Motor neuron (in vitro differentiated cells): Measurements from ENCODE around the gene DBNDD2. TPM values are rescaled to one million over a fixed set of nuclear protein-coding genes. Genes with fewer than 3 reads are reported as not detected.

ENCODE experiments used
- ATAC-seq, 8 experiments: fragments of 200-7000 bp; cut with Tn5 transposase; replicated peaks in 6 of 8; 2 replicates each; pipeline ENCODE4 v1.8.0; 2021; ENCODE audit warnings: mild to moderate bottlenecking in 8 of 8, moderate library complexity in 8 of 8
- H3K27ac ChIP-seq, 2 donors: fragments of 250-450 bp; sonication (Bioruptor Pico); 2 replicates each; pipeline ENCODE4 v1.9.0; 2021; ENCODE audit warnings: antibody characterized with exemption in 2 of 2, mild to moderate bottlenecking in 2 of 2, moderate library complexity in 1 of 2
- H3K4me1 ChIP-seq, 2 donors: fragments of 250-450 bp; sonication (Bioruptor Pico); replicated peaks in 1 of 2; 2 replicates each; pipeline ENCODE4 v1.6.1; 2021; ENCODE audit warnings: antibody characterized with exemption in 2 of 2, mild to moderate bottlenecking in 2 of 2, moderate library complexity in 1 of 2
- H3K4me3 ChIP-seq, 5 donors: fragments of 250-450 bp; sonication (Bioruptor Pico); 2 replicates each; pipeline ENCODE4 v1.9.0; 2021; ENCODE audit warnings: antibody characterized with exemption in 5 of 5, mild to moderate bottlenecking in 5 of 5, moderate library complexity in 4 of 5
- WGBS, 10 experiments: fragments of 450-650 bp; shearing (Covaris generic); methylation state at CpG; one replicate each; pipeline ENCODE4 v1.0.0; 2022; 5-methylcytosine and 5-hydroxymethylcytosine counted together
- in situ Hi-C, 9 experiments: fragments of 400-800 bp; cut with MboI; loops; one replicate each; pipeline ENCODE4 v1.15.0; 2021; ENCODE audit warnings: low sequenced_read_pairs in 9 of 9, low pct_unique_long_range_greater_than_20kb in 2 of 9; ENCODE audit not compliant: unreplicated experiment in 9 of 9
- total RNA-seq, 8 experiments: library from RNA; unstranded; fragments of 300-600 nt; gene quantifications; 2 replicates each; pipeline versions ENCODE4 v1.2.3 to v1.2.4, GENCODE V29; 2022

DBNDD2 gene, protein sequence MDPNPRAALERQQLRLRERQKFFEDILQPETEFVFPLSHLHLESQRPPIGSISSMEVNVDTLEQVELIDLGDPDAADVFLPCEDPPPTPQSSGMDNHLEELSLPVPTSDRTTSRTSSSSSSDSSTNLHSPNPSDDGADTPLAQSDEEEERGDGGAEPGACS
- 10 to 100 TPM in 5 of 8 experiments, 1 to 10 TPM in 3; 4.8 to 35.4 (median 11.8) TPM for total RNA-seq

GRCh38 chr20:45407783-45408645, at the start of gene DBNDD2:
DBNDD2 (plus strand) TSS chr20:45408289; CDS start chr20:45408468, 179 bp downstream.
- H3K4me1 ChIP-seq, result peaks cover 6 to 8% of the 10 kb centered on the region in 2 donors
- H3K27ac ChIP-seq, result no peak within 1 kb of the TSS
- in situ Hi-C loops, result no loop called here
- ATAC-seq, result no peak
- WGBS, 10 experiments, result 83 to 100% (median 98%) methylated on average over 1 to 14 of the region's 21 CpGs; no CpG with 5 or more reads in 3 of the 10 experiments
- peak within 1 kb of the TSS; percentile 45 to 62 (median 49) for H3K4me3 ChIP-seq

- H3K4me3 ChIP-seq, result no peak overlapping the region
- peaks cover 0 to under 1% of the 10 kb centered on the region in 2 donors for H3K4me1 ChIP-seq
- ATAC-seq, result no peak
- no peak overlapping the region for H3K27ac ChIP-seq
- in situ Hi-C loops, result loop anchor here in 1 of 9 experiments (25.0 kb wide), 1 partner anchor 403 kb away; no protein-coding TSS in a partner anchor
- 80 to 100% (median 86%) methylated on average over 2 to 7 of the region's 7 CpGs; no CpG with 5 or more reads in 4 of the 10 experiments for WGBS, 10 experiments
Measured at GRCh38 chr20:45359069-45359405, 49.1 kb upstream of the DBNDD2 start.

- Histone ChIP-seq H3K4me3 (no peak overlapping the region), H3K4me1 (peaks cover 0 to 4% of the 10 kb centered on the region in 2 donors), H3K27ac (no peak overlapping the region)
- 71 to 100% (median 88%) methylated on average over 1 to 7 of the region's 9 CpGs; no CpG with 5 or more reads in 4 of the 10 experiments for WGBS, 10 experiments
- in situ Hi-C loops, result loop anchor here in 1 of 9 experiments (25.0 kb wide), 1 partner anchor 403 kb away; no protein-coding TSS in a partner anchor
- peak in 1 of 8 experiments; percentile 1 for ATAC-seq
Measured at GRCh38 chr20:45359406-45360148, 48.5 kb upstream of the DBNDD2 start.

DNA sequence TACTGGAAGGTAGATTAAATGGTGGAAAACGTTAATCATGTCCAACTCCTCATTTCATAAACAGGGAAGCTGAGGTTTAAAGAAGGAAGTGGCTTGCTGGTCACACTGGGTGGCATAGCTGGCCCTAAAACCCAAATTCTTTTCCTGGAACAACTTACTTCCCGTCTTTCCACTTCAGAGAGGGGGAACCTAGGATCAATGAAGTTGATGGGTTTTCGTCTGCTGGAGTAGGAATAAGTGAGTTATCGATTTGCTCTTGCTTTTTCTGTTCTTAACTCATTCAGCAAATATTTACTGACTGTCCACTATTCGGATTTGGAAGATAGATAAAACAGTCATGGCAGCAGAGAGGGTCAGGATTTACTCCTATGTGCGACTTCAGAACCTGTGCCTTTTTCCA, 46.3 kb upstream of the DBNDD2 start:
- whole genome bisulfite sequencing, 10 experiments, result 50 to 93% (median 70%) methylated on average over 1 to 6 of the region's 6 CpGs; no CpG with 5 or more reads in 1 of the 10 experiments
- in situ Hi-C loops, result loop anchor here in 1 of 9 experiments (25.0 kb wide), 1 partner anchor 401 kb away; no protein-coding TSS in a partner anchor
- H3K4me3 ChIP-seq, result no peak overlapping the region
- ATAC-seq, result no peak
- peaks cover 3 to 5% of the 10 kb centered on the region in 2 donors for H3K4me1 ChIP-seq
- H3K27ac ChIP-seq, result no peak overlapping the region

- 0 to 5% (median 0%) methylated on average over 1 to 18 of the region's 55 CpGs; no CpG with 5 or more reads in 1 of the 10 experiments for WGBS, 10 experiments
- H3K4me1 ChIP-seq, result peaks cover 3 to 5% of the 10 kb centered on the region in 2 donors
- ATAC-seq, result peak; percentile 87 to 92 (median 92)
- peak within 1 kb of the TSS; percentile 75 to 96 (median 80) for H3K4me3 ChIP-seq
- in situ Hi-C loops, result loop anchor here in 1 of 9 experiments (25.0 kb wide), 1 partner anchor 399 kb away; no protein-coding TSS in a partner anchor
- peak within 1 kb of the TSS; percentile 98 to 99 for H3K27ac ChIP-seq
Measured at GRCh38 chr20:45362804-45363610, 45.1 kb upstream of the DBNDD2 start, which contains the start of gene SYS1. SYS1 (plus strand) TSS chr20:45363156; CDS start chr20:45363532, 376 bp downstream.

GRCh38 chr20:45363611-45364492, 44.2 kb upstream of the DBNDD2 start:
- no peak for ATAC-seq
- Histone ChIP-seq H3K4me1 (peaks cover 3 to 5% of the 10 kb centered on the region in 2 donors), H3K4me3 (peak overlapping the region; percentile 75 to 96 (median 80)), H3K27ac (peak overlapping the region; percentile 98 to 99)
- in situ Hi-C loops, result loop anchor here in 1 of 9 experiments (25.0 kb wide), 1 partner anchor 398 kb away; no protein-coding TSS in a partner anchor
- WGBS, 10 experiments, result 10 to 86% (median 27%) methylated on average over 1 to 9 of the region's 23 CpGs; no CpG with 5 or more reads in 1 of the 10 experiments

- Histone ChIP-seq H3K4me3 (no peak overlapping the region), H3K27ac (no peak overlapping the region), H3K4me1 (peaks cover 3 to 5% of the 10 kb centered on the region in 2 donors)
- ATAC-seq, result no peak
- in situ Hi-C loops, result loop anchor here in 1 of 9 experiments (25.0 kb wide), 1 partner anchor 397 kb away; no protein-coding TSS in a partner anchor
- 80 to 100% (median 91%) methylated on average over 1 to 5 of the region's 5 CpGs; no CpG with 5 or more reads in 3 of the 10 experiments for WGBS, 10 experiments
Measured at GRCh38 chr20:45365444-45365970, 42.6 kb upstream of the DBNDD2 start.

DNA sequence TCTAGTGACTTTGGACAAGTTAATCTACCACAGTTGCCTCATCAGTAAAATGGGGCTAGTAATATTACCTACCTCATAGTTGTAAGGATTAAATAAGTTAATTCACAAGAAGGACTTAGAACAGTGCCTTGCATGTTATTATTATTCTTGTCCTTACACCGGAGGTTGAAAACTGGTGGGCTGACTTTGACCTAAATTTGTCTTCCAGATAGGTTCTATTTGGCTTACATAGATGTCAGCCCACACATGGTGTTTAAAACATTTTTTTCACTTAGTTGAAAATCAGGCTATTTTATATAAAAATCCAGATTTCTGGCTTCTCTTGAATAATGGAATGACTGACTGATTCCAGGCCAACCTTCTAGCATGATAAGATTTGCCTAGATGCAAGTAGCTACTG, 41.9 kb upstream of the DBNDD2 start:
- Histone ChIP-seq H3K27ac (no peak overlapping the region), H3K4me1 (peaks cover 3 to 5% of the 10 kb centered on the region in 2 donors), H3K4me3 (no peak overlapping the region)
- WGBS, 10 experiments, result 60 to 100% (median 100%) methylated on average over 1 of the region's 1 CpG; no CpG with 5 or more reads in 3 of the 10 experiments
- no peak for ATAC-seq
- in situ Hi-C loops, result loop anchor here in 1 of 9 experiments (25.0 kb wide), 1 partner anchor 396 kb away; no protein-coding TSS in a partner anchor

- in situ Hi-C loops, result loop anchor here in 1 of 9 experiments (25.0 kb wide), 1 partner anchor 396 kb away; no protein-coding TSS in a partner anchor
- no peak overlapping the region for H3K4me3 ChIP-seq
- ATAC-seq, result no peak
- WGBS, 10 experiments, result 58 to 100% (median 93%) methylated on average over 1 to 11 of the region's 11 CpGs; no CpG with 5 or more reads in 2 of the 10 experiments
- H3K27ac ChIP-seq, result no peak overlapping the region
- H3K4me1 ChIP-seq, result peaks cover 3 to 5% of the 10 kb centered on the region in 2 donors
Measured at GRCh38 chr20:45366631-45367030, 41.5 kb upstream of the DBNDD2 start.

- H3K4me3 ChIP-seq, result no peak overlapping the region
- H3K4me1 ChIP-seq, result peaks cover 3 to 5% of the 10 kb centered on the region in 2 donors
- H3K27ac ChIP-seq, result no peak overlapping the region
- in situ Hi-C loops, result loop anchor here in 1 of 9 experiments (25.0 kb wide), 1 partner anchor 395 kb away; no protein-coding TSS in a partner anchor
- ATAC-seq, result no peak
Measured at GRCh38 chr20:45367126-45367525, 41.0 kb upstream of the DBNDD2 start.
